ENCODE measurements around the gene TSPAN11.
"Not testable (repeated sequence)": the region's sequence is repeated elsewhere in the genome, so short reads cannot be mapped to it uniquely, and the experiment has no call there.

Gene TSPAN11

GRCh38 chr12:31011746-31012566, 85.4 kb downstream of the TSPAN11 start:
- peaks cover 37% of the 10 kb centered on the region for H3K4me1 ChIP-seq (ENCODE audit: insufficient read depth, low read length, severe bottlenecking)
- TF ChIP-seq, protein P1, sequence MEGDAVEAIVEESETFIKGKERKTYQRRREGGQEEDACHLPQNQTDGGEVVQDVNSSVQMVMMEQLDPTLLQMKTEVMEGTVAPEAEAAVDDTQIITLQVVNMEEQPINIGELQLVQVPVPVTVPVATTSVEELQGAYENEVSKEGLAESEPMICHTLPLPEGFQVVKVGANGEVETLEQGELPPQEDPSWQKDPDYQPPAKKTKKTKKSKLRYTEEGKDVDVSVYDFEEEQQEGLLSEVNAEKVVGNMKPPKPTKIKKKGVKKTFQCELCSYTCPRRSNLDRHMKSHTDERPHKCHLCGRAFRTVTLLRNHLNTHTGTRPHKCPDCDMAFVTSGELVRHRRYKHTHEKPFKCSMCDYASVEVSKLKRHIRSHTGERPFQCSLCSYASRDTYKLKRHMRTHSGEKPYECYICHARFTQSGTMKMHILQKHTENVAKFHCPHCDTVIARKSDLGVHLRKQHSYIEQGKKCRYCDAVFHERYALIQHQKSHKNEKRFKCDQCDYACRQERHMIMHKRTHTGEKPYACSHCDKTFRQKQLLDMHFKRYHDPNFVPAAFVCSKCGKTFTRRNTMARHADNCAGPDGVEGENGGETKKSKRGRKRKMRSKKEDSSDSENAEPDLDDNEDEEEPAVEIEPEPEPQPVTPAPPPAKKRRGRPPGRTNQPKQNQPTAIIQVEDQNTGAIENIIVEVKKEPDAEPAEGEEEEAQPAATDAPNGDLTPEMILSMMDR (IDR thresholded peaks at IDR 0.05; ENCODE audit: low read length) = peak; percentile 67
- TF ChIP-seq EZH2 (IDR thresholded peaks at IDR 0.05; ENCODE audit: borderline replicate concordance, low read length) = no peak
- no peaks in the 10 kb centered on the region for H3K9me3 ChIP-seq (ENCODE audit: low read length)
- H3K27ac ChIP-seq (ENCODE audit: low read depth, low read length, poor library complexity, severe bottlenecking) = no peak overlapping the region
- H3K79me2 ChIP-seq (ENCODE audit: insufficient read depth, low read length) = no peaks in the 10 kb centered on the region
- no peaks in the 10 kb centered on the region for H3F3A ChIP-seq (ENCODE audit: insufficient read depth, low read length)
- no peaks in the 10 kb centered on the region for H3K36me3 ChIP-seq (ENCODE audit: insufficient read depth, low read length)
- no peaks in the 10 kb centered on the region for H3K9me2 ChIP-seq (ENCODE audit: low read depth, low read length)
- no peaks in the 10 kb centered on the region for H3K27me3 ChIP-seq (ENCODE audit: insufficient read depth, low read length)
- 0 out of 2 replicates have a peak overlapping the region, but pooled peaks have one; percentile 21 for H3K9ac ChIP-seq (ENCODE audit: low read length)
- no peak overlapping the region for H2AFZ ChIP-seq (ENCODE audit: low read length)
- H3K4me2 ChIP-seq (ENCODE audit: low read length) = no peak overlapping the region
- H3K4me3 ChIP-seq (ENCODE audit: low read depth, low read length, poor library complexity, severe bottlenecking) = no peak overlapping the region
- no peaks in the 10 kb centered on the region for H4K20me1 ChIP-seq (ENCODE audit: insufficient read depth, low read length)

GRCh38 chr12:31012567-31012891, 86.0 kb downstream of the TSPAN11 start:
- H2AFZ ChIP-seq (ENCODE audit: low read length); H3K36me3 ChIP-seq (ENCODE audit: insufficient read depth, low read length); H3K27me3 ChIP-seq (ENCODE audit: insufficient read depth, low read length); H3K9me3 ChIP-seq (ENCODE audit: low read length); H3K4me3 ChIP-seq (ENCODE audit: low read depth, low read length, poor library complexity, severe bottlenecking); H4K20me1 ChIP-seq (ENCODE audit: insufficient read depth, low read length); H3F3A ChIP-seq (ENCODE audit: insufficient read depth, low read length); H3K79me2 ChIP-seq (ENCODE audit: insufficient read depth, low read length); H3K9me2 ChIP-seq (ENCODE audit: low read depth, low read length): not testable (repeated sequence)
- TF ChIP-seq, protein P1 (IDR thresholded peaks at IDR 0.05; ENCODE audit: low read length) = peak; percentile 47
- 0 out of 2 replicates have a peak overlapping the region, but pooled peaks have one; percentile 21 for H3K9ac ChIP-seq (ENCODE audit: low read length)
- peak overlapping the region; percentile 48; the same call in 1 of the 2 replicates for H3K4me2 ChIP-seq (ENCODE audit: low read length)
- H3K4me1 ChIP-seq (ENCODE audit: insufficient read depth, low read length, severe bottlenecking) = peaks cover 43% of the 10 kb centered on the region
- peak overlapping the region; percentile 62 for H3K27ac ChIP-seq (ENCODE audit: low read depth, low read length, poor library complexity, severe bottlenecking)

- no peaks in the 10 kb centered on the region for H3K27me3 ChIP-seq (ENCODE audit: insufficient read depth, low read length)
- no peaks in the 10 kb centered on the region for H3K36me3 ChIP-seq (ENCODE audit: insufficient read depth, low read length)
- H3F3A ChIP-seq (ENCODE audit: insufficient read depth, low read length) = no peaks in the 10 kb centered on the region
- no peak overlapping the region for H2AFZ ChIP-seq (ENCODE audit: low read length)
- H3K9ac ChIP-seq (ENCODE audit: low read length) = no peak overlapping the region
- H3K4me1 ChIP-seq (ENCODE audit: insufficient read depth, low read length, severe bottlenecking) = peaks cover 60% of the 10 kb centered on the region
- H3K9me3 ChIP-seq (ENCODE audit: low read length) = no peaks in the 10 kb centered on the region
- no peak overlapping the region for H3K27ac ChIP-seq (ENCODE audit: low read depth, low read length, poor library complexity, severe bottlenecking)
- TF ChIP-seq, protein P1 (IDR thresholded peaks at IDR 0.05; ENCODE audit: low read length) = no peak
- no peak for TF ChIP-seq EZH2 (IDR thresholded peaks at IDR 0.05; ENCODE audit: borderline replicate concordance, low read length)
- no peaks in the 10 kb centered on the region for H3K9me2 ChIP-seq (ENCODE audit: low read depth, low read length)
- H3K79me2 ChIP-seq (ENCODE audit: insufficient read depth, low read length) = no peaks in the 10 kb centered on the region
- no peak overlapping the region for H3K4me2 ChIP-seq (ENCODE audit: low read length)
- H4K20me1 ChIP-seq (ENCODE audit: insufficient read depth, low read length) = no peaks in the 10 kb centered on the region
- no peak overlapping the region for H3K4me3 ChIP-seq (ENCODE audit: low read depth, low read length, poor library complexity, severe bottlenecking)
Observed at GRCh38 chr12:31015215-31015614, 88.7 kb downstream of the TSPAN11 start.

All from OCI-LY1 (cell line).